ENCODE results near the gene IL17RD. TPM values are rescaled to one million over a fixed set of nuclear protein-coding genes. Genes with fewer than 3 reads are reported as not detected.

IL17RD gene
- total and polyA plus RNA-seq, 7 experiments from 2014 or later = 0.03 to 0.05 TPM; not detected in 5

GRCh38 chr3:57048052-57048671 is 117.0 kb downstream of the IL17RD start:
- H3K27me3 Mint-ChIP-seq = peaks cover 4 to 16% (median 5%) of the 10 kb centered on the region in 5 donors
- intact Hi-C loops (cut with micrococcal nuclease) = no loop called here
- H3K36me3 Mint-ChIP-seq = no peaks in the 10 kb centered on the region
- H3K27ac Mint-ChIP-seq = no peak overlapping the region
- CTCF ChIA-PET = interaction anchor here (0.5 kb wide), 1 partner anchor 35 kb away, joined by 3 read pairs; no protein-coding TSS in a partner anchor
- H3K4me3 ChIP-seq (ENCODE audit: low read length) = no peak overlapping the region
- POLR2A ChIA-PET = no interaction called here
- H3K4me1 Mint-ChIP-seq = no peaks in the 10 kb centered on the region
- no peaks in the 10 kb centered on the region for H3K9me3 ChIP-seq (ENCODE audit: control insufficient read depth in 2 of 3, low read length in 3 of 3)
- H3K27me3 ChIP-seq (ENCODE audit: control insufficient read depth in 2 of 2, insufficient read depth in 2 of 2, low read length in 2 of 2) = no peaks in the 10 kb centered on the region
- no peak overlapping the region for H3K27ac ChIP-seq (ENCODE audit: low read depth, low read length)
- DNase-seq (no peak), ATAC-seq (no peak)
- no peak overlapping the region for H3K4me3 Mint-ChIP-seq
- no peaks in the 10 kb centered on the region for H3K9me3 Mint-ChIP-seq
- no peaks in the 10 kb centered on the region for H3K4me1 ChIP-seq (ENCODE audit: control insufficient read depth in 2 of 2, insufficient read depth in 2 of 2, low read length in 2 of 2)
- no peaks in the 10 kb centered on the region for H3K36me3 ChIP-seq (ENCODE audit: control insufficient read depth in 2 of 3, insufficient read depth in 3 of 3, low read length in 3 of 3)

DNA sequence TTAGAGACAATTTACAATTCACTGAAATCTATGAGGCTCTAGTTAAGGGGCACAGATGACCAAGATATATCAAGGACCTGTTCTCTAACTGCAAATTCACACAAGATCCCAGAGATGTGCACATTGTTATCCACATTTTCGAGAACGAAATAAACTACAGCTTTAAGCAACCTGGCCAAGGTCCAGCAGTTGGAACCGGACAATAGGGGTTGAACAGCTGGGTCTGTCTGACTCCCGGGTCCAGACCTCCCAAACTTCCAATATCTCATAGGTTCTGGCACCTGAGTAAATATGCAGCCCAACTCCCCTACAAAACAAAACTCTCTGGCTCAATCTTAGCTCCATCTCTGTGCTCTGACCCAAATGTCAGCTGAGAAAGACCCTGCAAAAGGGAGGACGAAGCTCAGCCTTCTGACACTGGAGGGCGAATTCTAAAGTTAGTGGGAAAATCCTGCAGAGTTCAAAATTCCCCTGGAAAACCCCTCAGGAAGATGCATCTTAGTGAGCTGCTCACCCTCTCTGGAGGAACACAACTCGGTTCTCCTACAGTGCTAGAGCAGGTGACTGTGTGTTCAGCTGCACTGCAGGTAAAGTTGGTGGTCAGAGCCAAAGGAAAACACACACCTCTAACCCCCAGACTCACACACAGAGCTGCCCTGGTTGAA is 118.9 kb downstream of the IL17RD start:
- Histone ChIP-seq H3K27ac (ENCODE audit: low read depth, low read length) (no peak overlapping the region), H3K4me3 (ENCODE audit: low read length) (no peak overlapping the region), H3K9me3 (ENCODE audit: control insufficient read depth in 2 of 3, low read length in 3 of 3) (no peaks in the 10 kb centered on the region), H3K36me3 (ENCODE audit: control insufficient read depth in 2 of 3, insufficient read depth in 3 of 3, low read length in 3 of 3) (no peaks in the 10 kb centered on the region), H3K27me3 (ENCODE audit: control insufficient read depth in 2 of 2, insufficient read depth in 2 of 2, low read length in 2 of 2) (no peaks in the 10 kb centered on the region), H3K4me1 (ENCODE audit: control insufficient read depth in 2 of 2, insufficient read depth in 2 of 2, low read length in 2 of 2) (no peaks in the 10 kb centered on the region)
- intact Hi-C loops (cut with micrococcal nuclease) = no loop called here
- no peak for ATAC-seq
- DNase-seq = no peak
- Mint-ChIP-seq H3K27me3 (peaks cover 0 to 19% (median 11%) of the 10 kb centered on the region in 5 donors), H3K9me3 (no peaks in the 10 kb centered on the region), H3K4me3 (no peak overlapping the region), H3K27ac (no peak overlapping the region), H3K4me1 (no peaks in the 10 kb centered on the region), H3K36me3 (no peaks in the 10 kb centered on the region)
- ChIA-PET CTCF (no interaction called here), POLR2A (no interaction called here)

GRCh38 chr3:57043518-57043917 is 121.6 kb downstream of the IL17RD start:
- CTCF ChIA-PET = no interaction called here
- Mint-ChIP-seq H3K27ac (no peak overlapping the region), H3K36me3 (no peaks in the 10 kb centered on the region)

GRCh38 chr3:57041674-57042073 is 123.5 kb downstream of the IL17RD start:
- Histone ChIP-seq H3K4me1 (ENCODE audit: control insufficient read depth in 2 of 2, insufficient read depth in 2 of 2, low read length in 2 of 2) (no peaks in the 10 kb centered on the region), H3K36me3 (ENCODE audit: control insufficient read depth in 2 of 3, insufficient read depth in 3 of 3, low read length in 3 of 3) (no peaks in the 10 kb centered on the region), H3K4me3 (ENCODE audit: low read length) (no peak overlapping the region), H3K27ac (ENCODE audit: low read depth, low read length) (no peak overlapping the region), H3K9me3 (ENCODE audit: control insufficient read depth in 2 of 3, low read length in 3 of 3) (no peaks in the 10 kb centered on the region), H3K27me3 (ENCODE audit: control insufficient read depth in 2 of 2, insufficient read depth in 2 of 2, low read length in 2 of 2) (no peaks in the 10 kb centered on the region)
- no peak overlapping the region for H3K4me3 Mint-ChIP-seq
- H3K27ac Mint-ChIP-seq = no peak overlapping the region
- ATAC-seq (no peak), DNase-seq (no peak)
- intact Hi-C loops (cut with micrococcal nuclease) = no loop called here
- H3K27me3 Mint-ChIP-seq = peaks cover 5 to 19% (median 13%) of the 10 kb centered on the region in 5 donors
- no peaks in the 10 kb centered on the region for H3K4me1 Mint-ChIP-seq
- CTCF ChIA-PET = no interaction called here
- POLR2A ChIA-PET = no interaction called here
- H3K9me3 Mint-ChIP-seq = no peaks in the 10 kb centered on the region
- H3K36me3 Mint-ChIP-seq = no peaks in the 10 kb centered on the region

More at GRCh38 chr3:57043518-57043917, 121.6 kb downstream of the IL17RD start:
- H3K9me3 ChIP-seq (ENCODE audit: control insufficient read depth in 2 of 3, low read length in 3 of 3) = no peaks in the 10 kb centered on the region
- no peaks in the 10 kb centered on the region for H3K36me3 ChIP-seq (ENCODE audit: control insufficient read depth in 2 of 3, insufficient read depth in 3 of 3, low read length in 3 of 3)
- H3K4me3 ChIP-seq (ENCODE audit: low read length) = no peak overlapping the region
- Mint-ChIP-seq H3K4me3 (no peak overlapping the region), H3K4me1 (no peaks in the 10 kb centered on the region), H3K9me3 (no peaks in the 10 kb centered on the region), H3K27me3 (peaks cover 10 to 26% (median 19%) of the 10 kb centered on the region in 5 donors)
- intact Hi-C loops (cut with micrococcal nuclease) = no loop called here
- H3K4me1 ChIP-seq (ENCODE audit: control insufficient read depth in 2 of 2, insufficient read depth in 2 of 2, low read length in 2 of 2) = no peaks in the 10 kb centered on the region
- no peak for ATAC-seq
- POLR2A ChIA-PET = no interaction called here
- H3K27ac ChIP-seq (ENCODE audit: low read depth, low read length) = no peak overlapping the region
- H3K27me3 ChIP-seq (ENCODE audit: control insufficient read depth in 2 of 2, insufficient read depth in 2 of 2, low read length in 2 of 2) = no peaks in the 10 kb centered on the region
- no peak for DNase-seq

Other genes starting within 250 kb of the IL17RD start
- gene SPATA12, start 104.7 kb downstream of the IL17RD start, total RNA-seq = not detected
- not detected for gene SPATA12, start 104.7 kb downstream of the IL17RD start, polyA plus RNA-seq
- gene HESX1, start 34.6 kb upstream of the IL17RD start, total RNA-seq = not detected
- under 1 TPM in 1 of 2 donors, not detected in 1; 0.40 TPM for gene HESX1, start 34.6 kb upstream of the IL17RD start, polyA plus RNA-seq
- 10 to 100 TPM; 25.4 to 42.1 (median 29.2) TPM for gene APPL1, start 62.4 kb upstream of the IL17RD start, total RNA-seq
- gene APPL1, start 62.4 kb upstream of the IL17RD start, polyA plus RNA-seq = 10 to 100 TPM; 37.4 to 58.8 TPM
- not detected for gene ASB14, start 127.3 kb upstream of the IL17RD start, total RNA-seq
- under 1 TPM; 0.30 to 0.66 TPM for gene ASB14, start 127.3 kb upstream of the IL17RD start, polyA plus RNA-seq